Measurements from ENCODE around the gene NTRK3.

- TF ChIP-seq, protein P1, sequence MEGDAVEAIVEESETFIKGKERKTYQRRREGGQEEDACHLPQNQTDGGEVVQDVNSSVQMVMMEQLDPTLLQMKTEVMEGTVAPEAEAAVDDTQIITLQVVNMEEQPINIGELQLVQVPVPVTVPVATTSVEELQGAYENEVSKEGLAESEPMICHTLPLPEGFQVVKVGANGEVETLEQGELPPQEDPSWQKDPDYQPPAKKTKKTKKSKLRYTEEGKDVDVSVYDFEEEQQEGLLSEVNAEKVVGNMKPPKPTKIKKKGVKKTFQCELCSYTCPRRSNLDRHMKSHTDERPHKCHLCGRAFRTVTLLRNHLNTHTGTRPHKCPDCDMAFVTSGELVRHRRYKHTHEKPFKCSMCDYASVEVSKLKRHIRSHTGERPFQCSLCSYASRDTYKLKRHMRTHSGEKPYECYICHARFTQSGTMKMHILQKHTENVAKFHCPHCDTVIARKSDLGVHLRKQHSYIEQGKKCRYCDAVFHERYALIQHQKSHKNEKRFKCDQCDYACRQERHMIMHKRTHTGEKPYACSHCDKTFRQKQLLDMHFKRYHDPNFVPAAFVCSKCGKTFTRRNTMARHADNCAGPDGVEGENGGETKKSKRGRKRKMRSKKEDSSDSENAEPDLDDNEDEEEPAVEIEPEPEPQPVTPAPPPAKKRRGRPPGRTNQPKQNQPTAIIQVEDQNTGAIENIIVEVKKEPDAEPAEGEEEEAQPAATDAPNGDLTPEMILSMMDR (IDR thresholded peaks at IDR 0.05; ENCODE audit: low read depth, low read length, poor library complexity, severe bottlenecking), result no peak
- TF ChIP-seq EZH2phosphoT487 (IDR thresholded peaks at IDR 0.05; ENCODE audit: borderline replicate concordance, low read length), result no peak
Observed at GRCh38 chr15:88083811-88084760, 172.5 kb downstream of the NTRK3 start.
